Measurements from ENCODE around the gene IFIT1.

DNA sequence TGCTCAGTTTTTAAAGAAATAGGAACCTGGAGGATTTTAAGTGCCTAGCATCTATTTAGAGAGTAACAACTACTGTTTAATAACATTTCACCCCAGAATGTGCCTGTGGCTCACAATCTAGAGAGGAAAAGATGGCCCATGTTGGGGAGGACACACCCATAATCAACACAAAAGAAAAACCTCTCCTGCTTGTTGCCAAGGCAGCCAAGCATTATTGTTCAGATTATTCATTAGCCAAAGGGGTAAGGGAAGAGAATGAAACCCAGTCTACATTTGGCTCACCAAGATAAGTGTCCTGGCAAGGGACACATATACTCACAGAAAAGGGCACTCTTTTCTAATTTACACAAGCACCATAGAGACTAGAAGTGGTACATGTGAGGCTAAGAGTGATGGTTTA is 32.3 kb upstream of the IFIT1 start:
- TF ChIP-seq BACH2 (CRISPR knock-in tag; IDR thresholded peaks at IDR 0.05; ENCODE audit: borderline replicate concordance) (no peak), ZFP30 (CRISPR knock-in tag; IDR thresholded peaks at IDR 0.05) (no peak), ZNF70 (CRISPR knock-in tag; IDR thresholded peaks at IDR 0.05) (no peak), ZFP3 (CRISPR knock-in tag; IDR thresholded peaks at IDR 0.05) (no peak), PATZ1 (CRISPR knock-in tag; IDR thresholded peaks at IDR 0.05; ENCODE audit: borderline replicate concordance) (no peak), RARB (CRISPR knock-in tag; IDR thresholded peaks at IDR 0.05) (no peak), ZC3H10 (CRISPR knock-in tag; IDR thresholded peaks at IDR 0.05) (no peak), CREB5 (CRISPR knock-in tag; IDR thresholded peaks at IDR 0.05; ENCODE audit: low read depth) (no peak)
- TF ChIP-seq, protein P1, sequence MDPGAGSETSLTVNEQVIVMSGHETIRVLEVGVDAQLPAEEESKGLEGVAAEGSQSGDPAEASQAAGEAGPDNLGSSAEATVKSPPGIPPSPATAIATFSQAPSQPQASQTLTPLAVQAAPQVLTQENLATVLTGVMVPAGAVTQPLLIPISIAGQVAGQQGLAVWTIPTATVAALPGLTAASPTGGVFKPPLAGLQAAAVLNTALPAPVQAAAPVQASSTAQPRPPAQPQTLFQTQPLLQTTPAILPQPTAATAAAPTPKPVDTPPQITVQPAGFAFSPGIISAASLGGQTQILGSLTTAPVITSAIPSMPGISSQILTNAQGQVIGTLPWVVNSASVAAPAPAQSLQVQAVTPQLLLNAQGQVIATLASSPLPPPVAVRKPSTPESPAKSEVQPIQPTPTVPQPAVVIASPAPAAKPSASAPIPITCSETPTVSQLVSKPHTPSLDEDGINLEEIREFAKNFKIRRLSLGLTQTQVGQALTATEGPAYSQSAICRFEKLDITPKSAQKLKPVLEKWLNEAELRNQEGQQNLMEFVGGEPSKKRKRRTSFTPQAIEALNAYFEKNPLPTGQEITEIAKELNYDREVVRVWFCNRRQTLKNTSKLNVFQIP (CRISPR knock-in tag; IDR thresholded peaks at IDR 0.05; ENCODE audit: borderline replicate concordance, low read depth) = no peak

All from SK-N-SH treated with all-trans-retinoic acid at 6 μM for 48 hours (cell line).